Hepatocyte (in vitro differentiated cells): ENCODE measurements around the gene ENAH.

Experiments
- EZH2phosphoT487 ChIP-seq: fragments of 200-600 bp; sonication (generic); IDR thresholded peaks from one replicate; pipeline ENCODE4 v1.6.1; 2018; ENCODE audit warnings: antibody characterized with exemption, mild to moderate bottlenecking, low read depth, moderate library complexity; ENCODE audit not compliant: unreplicated experiment, severe bottlenecking
- TF ChIP-seq, protein P1 (sequence below): fragments of 200-600 bp; sonication (generic); IDR thresholded peaks from 2 replicates; pipeline ENCODE4 v1.5.1; 2016; ENCODE audit warnings: antibody characterized with exemption, mild to moderate bottlenecking; ENCODE audit not compliant: poor library complexity

DNA sequence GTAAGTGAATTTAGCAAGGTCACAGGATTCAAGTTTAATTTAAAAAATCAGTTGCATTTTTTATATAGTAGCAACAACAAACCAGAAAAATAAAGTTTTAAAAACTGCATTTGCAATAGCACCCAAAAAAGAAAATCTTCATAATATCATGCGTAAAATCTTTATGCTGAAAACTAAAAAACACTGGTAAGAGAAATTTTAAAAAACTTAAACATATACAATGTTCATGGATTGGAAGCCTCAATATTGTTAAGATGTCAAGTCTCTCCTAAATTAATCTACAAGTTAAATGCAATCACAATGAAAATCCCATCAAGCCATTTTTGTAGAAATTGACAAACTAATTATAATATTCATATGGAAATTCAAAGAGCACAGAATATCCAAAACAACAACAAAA, 65.6 kb downstream of the ENAH start:
- TF ChIP-seq EZH2phosphoT487: no peak
- TF ChIP-seq, protein P1, sequence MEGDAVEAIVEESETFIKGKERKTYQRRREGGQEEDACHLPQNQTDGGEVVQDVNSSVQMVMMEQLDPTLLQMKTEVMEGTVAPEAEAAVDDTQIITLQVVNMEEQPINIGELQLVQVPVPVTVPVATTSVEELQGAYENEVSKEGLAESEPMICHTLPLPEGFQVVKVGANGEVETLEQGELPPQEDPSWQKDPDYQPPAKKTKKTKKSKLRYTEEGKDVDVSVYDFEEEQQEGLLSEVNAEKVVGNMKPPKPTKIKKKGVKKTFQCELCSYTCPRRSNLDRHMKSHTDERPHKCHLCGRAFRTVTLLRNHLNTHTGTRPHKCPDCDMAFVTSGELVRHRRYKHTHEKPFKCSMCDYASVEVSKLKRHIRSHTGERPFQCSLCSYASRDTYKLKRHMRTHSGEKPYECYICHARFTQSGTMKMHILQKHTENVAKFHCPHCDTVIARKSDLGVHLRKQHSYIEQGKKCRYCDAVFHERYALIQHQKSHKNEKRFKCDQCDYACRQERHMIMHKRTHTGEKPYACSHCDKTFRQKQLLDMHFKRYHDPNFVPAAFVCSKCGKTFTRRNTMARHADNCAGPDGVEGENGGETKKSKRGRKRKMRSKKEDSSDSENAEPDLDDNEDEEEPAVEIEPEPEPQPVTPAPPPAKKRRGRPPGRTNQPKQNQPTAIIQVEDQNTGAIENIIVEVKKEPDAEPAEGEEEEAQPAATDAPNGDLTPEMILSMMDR: no peak
